Hematopoietic multipotent progenitor cell treated with erythropoietin and hydrocortisone succinate and interleukin-3 and kit ligand, for 17 days (in vitro differentiated cells): ENCODE data around the gene CCDC14.
"Not testable (repeated sequence)": the region's sequence is repeated elsewhere in the genome, so short reads cannot be mapped to it uniquely, and the experiment has no call there.

Experiments used
- DNase-seq: peaks from one replicate; pipeline ENCODE4 v3.0.0-alpha.2; 2015; ENCODE audit warnings: low spot score

Gene CCDC14

DNA sequence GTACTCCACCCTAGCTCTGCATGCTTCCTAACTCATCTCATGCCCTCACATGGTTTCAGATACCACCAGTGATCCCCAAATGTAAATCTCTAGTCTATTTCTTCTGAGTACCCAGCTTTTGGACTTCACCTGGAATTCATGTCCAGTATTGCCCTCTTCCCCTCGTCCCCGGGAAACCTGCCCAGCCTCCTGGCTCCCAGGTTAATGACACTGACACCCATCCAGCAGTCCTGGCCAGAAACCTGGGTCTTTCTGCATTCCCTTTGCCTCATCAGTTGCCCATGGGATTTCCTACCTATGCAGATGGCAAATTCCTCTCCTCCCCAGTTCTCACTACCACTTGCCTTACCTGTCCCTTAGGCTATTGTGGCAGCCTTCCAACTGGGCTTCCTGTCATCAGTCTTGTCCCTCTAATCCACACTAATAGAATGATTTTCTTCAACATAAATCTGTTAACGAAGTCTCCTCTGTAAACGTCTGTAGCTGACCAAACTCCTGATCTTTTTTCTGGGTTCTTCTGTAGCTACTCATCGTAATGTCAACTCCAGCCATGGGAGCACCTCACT, 61.6 kb downstream of the CCDC14 start:
- DNase-seq = no peak

DNA sequence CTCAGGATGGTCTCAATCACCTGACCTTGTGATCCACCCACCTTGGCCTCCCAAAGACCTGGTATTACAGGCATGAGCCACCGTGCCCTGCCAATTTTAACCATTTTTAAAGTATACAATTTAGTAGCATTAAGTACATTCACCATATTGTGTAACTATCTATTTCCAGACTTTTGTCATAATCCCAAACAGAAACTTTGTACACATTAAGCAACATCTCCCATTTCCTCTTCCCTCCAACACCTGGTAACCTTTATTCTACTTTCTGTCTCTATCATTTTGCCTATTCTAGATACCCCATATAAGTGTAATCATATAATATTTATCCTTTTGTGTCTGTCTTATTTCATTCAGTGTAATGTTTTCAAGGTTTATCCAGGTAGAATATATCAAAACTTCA, 68.0 kb downstream of the CCDC14 start:
- DNase-seq = no peak

DNA sequence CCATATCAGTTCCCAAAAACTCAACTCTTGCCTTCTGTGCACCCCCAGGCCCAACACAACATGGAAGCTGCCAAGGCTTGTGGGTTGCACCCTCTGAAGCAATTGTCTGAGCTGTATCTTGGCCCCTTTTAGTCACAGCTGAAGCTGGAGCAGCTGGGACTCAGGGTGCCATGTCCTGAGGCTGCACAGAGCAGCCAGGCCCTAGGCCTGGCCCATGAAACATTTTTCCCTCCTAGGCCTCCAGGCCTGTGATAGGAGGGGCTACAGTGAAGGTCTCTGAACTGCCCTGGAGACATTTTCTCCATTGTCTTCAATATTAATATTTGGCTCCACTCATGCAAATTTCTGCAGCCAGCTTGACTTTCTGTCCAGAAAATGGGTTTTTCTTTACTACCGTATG, 68.8 kb downstream of the CCDC14 start:
- no peak for DNase-seq

DNA sequence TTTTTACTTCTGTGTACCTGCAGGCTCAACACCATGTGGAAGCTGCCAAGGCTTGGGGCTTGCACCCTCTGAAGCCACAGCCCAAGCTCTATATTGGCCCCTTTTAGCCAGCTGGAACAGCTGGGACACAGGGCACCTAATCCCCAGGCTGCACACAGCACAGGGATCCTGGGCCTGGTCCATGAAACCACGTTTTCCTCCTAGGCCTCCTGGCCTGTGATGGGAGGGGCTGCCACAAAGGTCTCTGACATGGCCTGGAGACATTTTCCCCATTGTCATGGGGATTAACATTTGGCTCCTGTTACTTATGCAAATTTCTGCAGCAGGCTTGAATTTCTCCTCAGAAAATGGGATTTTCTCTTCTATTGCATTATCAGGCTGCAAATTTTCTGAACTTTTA, 70.0 kb downstream of the CCDC14 start:
- not testable (repeated sequence) for DNase-seq

DNA sequence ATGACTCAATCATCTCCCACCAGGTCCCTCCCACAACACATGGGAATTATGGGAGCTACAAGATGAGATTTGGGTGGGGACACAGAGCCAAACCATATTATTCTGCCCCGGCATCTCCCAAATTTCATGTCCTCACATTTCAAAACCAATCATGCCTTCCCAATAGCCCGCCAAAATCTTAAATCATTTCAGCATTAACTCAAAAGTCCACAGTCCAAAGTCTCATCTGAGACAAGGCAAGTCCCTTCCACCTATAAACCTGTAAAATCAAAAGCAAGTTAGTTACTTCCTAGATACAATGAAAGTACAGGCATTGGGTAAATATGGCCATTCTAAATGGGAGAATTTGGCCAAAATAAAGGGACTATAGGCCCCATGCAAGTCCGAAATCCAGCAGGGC, 70.9 kb downstream of the CCDC14 start:
- DNase-seq = not testable (repeated sequence)

DNA sequence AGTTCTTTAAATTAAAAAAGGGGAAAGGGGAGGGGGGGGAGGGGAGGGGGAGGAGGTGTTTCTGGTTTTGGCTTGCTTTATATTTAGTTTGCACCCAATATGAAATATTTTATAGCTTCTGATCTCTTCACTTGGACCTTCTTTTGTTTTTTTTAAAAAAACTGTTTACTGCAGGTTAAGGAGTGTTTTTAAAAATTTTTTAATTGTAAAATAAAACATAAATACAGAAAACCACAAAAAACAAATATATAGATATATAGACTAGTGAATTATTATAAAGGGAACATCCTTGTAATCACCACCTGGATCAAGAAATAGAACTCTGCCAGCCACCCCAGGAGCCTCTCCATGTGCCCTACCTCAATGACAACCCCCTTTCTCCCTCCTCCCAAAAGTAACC, 76.0 kb downstream of the CCDC14 start:
- no peak for DNase-seq

DNA sequence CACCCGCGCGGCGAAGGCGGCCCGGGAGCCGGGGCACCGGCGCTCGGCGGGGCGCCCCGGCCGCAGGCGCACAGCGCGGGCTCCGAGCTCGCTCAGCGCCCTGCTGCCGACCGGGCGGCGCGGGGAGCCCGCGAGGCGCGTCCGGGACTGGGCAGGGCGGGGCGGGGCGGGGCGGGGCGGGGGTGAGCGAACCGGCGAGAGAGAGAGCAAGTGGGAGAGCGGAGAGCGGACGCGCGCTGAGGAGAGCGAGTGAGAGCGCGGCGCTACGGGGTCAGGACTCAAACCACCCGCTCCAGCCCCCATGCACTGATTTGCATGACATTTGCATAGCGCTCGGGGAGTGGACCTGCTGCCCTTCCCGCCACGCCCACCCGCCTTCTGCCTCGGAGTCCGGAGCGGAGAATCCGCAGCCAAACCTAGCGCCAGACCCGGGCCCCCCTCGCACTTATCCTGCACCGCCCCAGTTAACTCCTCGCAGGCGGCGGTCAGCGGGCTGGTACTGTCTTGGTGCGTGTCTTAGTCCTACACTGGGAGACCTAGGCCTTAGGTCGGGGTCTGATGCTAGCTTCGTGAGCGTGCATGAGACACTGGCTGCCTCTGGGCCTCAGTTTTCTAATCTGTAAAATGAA, 76.7 kb downstream of the CCDC14 start, which contains the start of gene MYLK:
Gene MYLK, minus strand, starts transcription at position 130 of the 629 bp plus-strand sequence. CDS start 90,491 bp downstream, outside the sequence.
- no peak for DNase-seq

DNA sequence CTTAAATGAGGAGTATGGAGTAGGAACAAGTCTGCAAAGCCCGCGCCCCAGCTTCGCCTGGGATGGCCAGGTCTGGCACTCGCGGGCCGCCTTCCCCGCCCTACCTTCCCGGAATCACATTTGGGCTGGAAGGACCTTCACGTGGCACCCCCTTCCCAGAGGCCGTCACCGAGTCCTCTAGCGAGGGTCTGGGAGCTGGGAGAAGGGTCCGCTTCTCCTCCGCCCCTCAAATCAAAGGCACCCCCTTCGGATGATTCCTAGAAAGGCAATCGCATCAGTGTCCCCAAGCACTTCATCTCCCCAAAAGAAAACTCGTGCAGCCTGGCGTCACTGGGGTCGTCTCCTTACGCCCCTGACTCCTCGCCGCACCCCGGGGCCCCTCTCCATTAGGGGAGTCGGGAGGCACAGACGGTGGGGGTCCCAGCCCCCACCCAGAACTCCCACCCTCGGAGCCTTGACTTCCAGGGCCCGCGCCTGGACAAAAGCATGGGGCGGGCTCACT, 77.3 kb downstream of the CCDC14 start:
- DNase-seq = no peak

DNA sequence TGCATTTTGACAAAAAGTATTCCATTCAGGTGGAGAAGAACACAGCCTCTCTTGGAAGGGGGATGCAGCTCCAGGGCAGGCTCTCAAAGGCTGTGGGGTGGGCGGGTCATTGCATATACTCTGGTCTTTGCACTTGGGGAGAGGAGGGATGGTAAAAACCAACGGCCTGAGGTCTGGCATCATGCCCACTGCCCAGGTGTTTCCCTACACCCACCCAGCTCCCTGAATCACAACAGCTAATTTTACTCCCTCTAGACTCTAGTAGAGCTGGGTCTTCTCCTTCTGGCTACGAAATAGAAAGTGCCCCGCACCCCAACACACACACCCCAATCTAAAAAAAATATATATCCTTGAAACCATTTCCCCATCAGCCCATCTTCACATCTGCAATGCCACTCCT, 77.9 kb downstream of the CCDC14 start:
- DNase-seq = no peak

DNA sequence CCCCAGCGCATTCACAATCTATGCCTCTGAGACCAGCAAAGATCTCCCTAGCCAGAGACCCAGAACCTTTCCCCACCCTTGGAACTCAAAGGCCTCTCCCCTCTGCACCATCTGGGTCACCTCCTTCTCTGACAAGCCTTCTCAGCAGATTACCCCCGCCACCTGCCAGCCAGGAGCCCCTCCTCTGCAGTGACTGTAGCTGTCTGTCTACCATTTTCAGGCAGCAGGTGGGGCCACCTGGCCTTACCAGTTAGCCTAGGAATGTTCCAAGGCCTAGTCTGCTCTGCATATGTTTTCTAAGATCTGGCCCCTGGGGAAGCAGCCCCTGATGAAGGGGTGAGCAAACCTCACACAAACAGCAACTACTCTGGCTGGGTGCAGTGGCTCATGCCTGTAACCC, 79.3 kb downstream of the CCDC14 start:
- no peak for DNase-seq

DNA sequence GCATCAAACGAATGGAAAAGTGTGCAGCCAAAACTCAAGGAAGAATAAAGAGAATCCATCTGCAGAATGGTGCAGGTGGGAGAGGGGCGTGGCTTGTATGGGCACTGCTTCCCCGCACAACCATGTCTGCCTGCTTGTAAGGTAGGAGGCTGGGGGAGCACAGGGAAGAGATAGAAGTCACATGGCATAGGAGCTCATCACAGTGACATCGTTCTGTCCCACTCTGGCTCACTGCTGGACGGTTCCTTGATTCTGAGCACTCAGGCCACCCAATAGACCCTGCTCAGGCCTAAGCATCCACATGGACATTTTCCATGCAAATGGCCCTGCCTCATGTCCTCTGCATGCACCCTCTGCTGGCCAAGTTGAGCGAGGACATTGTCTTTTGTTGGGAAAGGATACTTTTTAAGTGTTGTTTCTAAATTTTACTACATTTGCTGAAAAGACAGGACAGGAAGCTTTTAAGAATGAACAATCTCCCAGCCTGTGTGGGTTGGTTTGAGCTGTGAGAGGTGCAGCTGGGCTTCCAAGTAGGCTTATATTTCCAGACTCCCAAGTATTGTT, 79.9 kb downstream of the CCDC14 start:
- DNase-seq = no peak

DNA sequence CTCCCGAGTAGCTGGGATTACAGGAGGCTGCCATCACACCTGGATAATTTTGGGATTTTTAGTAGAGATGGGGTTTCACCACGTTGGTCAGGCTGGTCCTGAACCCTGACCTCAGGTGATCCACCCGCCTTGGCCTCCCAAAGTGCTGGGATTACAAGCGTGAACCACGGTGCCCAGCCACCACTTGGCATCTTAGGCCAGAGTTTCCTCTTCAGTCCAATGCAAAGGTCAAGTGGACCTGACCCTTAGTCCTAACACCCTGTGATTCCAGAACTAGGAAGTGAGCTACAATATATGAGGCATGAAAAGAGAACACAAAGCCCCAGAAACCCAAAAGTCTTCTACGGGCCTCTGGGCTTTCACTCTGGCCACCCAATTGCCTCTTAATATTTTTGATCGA, 82.2 kb downstream of the CCDC14 start:
- no peak for DNase-seq

DNA sequence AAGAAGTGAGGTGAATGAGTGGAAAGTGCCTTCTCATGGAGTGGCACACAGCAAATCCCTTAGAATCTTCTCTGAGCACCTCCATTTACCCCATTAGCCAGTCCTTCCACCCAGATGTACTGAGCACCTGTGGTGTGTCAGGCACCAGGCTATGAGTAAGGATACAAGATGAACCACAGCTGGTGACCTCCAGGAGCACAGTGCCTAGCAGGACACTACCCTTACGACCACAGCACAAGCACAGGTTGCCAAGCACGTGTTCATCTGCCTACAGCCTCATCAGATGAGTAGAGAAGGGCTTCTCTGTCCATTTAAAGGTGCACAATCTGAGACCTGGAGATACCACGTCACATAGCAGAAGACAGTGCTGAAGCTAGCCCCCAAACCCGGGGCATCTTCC, 83.1 kb downstream of the CCDC14 start:
- no peak for DNase-seq

DNA sequence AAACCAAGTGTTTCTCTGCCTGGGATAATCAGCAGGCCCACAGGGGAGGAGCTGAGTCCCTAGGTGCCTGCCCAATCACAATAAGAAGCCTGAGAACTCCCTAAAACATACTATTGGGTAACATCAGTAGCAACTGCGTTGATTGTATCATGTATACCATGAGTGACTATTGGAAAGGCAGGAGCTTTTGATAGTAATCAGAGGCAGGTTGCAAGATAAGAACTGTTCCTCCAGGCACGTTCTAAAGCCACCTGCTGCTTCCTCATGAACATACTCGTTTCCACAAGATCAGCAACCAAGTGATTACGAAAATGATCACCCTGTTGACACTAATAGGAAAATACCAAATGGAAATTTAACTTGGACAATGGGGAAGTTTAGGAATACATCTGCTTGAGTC, 83.6 kb downstream of the CCDC14 start:
- no peak for DNase-seq

DNA sequence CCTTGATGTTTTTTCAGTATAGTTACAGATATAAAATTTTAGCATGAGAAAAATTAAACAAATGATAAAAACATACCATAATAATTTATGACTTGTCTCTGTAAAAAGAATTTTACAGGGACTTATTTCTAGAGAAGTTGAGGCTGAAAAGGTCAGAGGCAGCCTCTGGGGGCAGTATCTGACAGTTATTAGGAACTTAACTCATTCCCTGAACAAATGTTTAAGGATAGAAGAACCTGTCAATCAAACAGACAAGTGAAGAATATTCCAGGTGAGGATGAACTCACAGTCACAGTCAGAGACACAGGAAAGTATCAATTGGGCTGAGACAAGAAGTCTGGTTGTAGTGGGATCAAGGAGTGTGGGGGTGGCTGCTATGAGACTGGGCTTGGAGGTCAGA, 84.2 kb downstream of the CCDC14 start:
- no peak for DNase-seq

DNA sequence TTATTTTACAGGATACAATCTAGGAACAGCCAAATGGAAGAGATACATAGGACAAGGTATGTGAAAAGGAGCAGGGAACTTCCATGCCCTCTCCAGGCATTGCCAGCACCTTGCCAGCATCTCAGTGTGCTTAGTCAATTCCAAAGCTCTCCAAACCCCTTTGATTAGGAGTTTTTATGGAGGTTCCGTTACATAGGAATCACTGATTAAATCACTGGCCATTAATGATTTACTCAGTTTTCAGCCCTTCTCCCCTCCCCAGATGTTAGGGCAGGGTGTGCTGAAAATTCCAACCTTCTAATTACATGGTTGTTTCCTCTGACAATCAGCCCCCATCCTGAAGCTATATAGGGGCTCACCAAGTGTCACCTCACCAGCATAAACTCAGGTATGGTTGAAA, 88.4 kb downstream of the CCDC14 start:
- no peak for DNase-seq

DNA sequence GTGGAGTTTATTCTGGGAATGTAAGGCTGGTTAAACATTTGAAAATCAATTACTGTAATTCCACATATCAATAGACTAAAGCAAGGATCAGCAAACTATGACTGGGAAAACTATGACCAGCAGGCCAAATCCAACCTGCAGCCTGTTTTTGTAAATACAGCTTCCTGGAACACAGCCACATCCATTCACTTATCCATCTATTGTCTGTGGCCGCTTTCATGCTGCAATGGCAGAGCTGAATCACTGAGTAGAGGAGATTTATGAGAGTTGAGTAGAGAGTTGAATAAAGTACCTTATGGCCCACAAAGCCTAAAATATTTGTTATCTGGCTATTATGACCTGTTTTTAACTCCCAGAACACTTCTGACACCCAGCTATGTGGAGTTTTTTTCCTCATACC, 89.1 kb downstream of the CCDC14 start:
- DNase-seq = no peak

DNA sequence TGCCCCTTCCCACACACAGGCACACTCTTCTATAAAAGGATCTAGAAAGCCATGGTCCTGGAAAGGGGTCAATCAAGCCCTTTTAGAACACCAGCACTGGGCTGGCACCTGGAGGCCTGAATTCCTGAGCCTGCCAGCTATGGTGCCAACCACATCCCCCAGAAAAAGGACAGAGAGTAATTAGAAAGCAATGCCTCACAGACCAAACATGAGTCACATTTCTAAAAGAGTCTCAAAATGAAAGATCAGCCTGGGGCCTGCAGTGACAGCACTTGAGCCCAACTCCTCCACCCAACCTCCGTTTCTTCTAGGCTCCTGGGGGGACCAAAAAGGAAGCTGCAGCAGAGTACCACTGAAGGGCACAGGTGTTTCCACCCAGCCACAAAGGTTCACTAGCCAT, 91.0 kb downstream of the CCDC14 start:
- DNase-seq = no peak

DNA sequence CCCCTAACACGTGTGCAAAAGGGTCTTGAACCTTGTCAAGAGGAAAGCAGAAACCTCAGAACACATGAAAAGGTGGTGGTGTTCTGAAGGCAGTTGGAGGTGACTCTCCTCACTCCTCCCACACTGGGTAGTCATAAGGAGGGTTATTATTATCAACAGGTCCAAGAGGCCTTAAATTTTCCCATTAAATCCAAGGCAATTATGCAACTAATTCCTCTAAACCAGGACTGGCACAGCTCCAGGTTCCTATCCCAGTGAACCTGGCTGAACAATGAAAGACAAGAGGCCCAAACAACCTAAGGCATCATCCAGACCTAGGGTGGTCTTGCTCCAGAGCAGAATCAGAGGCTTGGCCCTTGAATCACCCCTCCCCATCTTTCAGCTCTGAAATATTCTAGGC, 91.9 kb downstream of the CCDC14 start:
- no peak for DNase-seq

DNA sequence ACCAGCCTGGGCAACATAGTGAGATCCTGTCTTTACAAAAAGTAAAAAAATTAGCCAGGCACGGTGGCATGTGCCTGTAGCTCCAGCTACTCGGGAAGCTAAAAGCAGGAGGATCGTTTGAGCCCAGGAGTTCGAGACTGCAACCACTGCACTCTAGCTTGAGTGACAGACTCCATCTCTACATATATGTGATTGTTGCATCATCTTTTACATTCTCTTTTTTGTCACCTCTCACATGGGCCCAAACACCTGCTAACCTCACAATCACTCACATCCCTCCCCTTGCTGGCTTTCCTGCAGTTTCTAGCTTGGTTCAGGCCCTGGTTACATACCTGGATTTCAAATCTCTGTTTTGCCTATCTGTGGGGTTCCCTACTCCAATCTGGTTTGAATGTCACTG, 96.3 kb downstream of the CCDC14 start:
- no peak for DNase-seq
